C4-2B (cell line): ENCODE measurements around the gene BBX.

Experiments
- ZFX ChIP-seq: fragments of 450-650 bp; IDR thresholded peaks from 2 replicates; pipeline ENCODE4 v1.6.1; 2017
- TF ChIP-seq, protein P1 (sequence below): fragments of 450-650 bp; conservative IDR thresholded peaks from 2 replicates; pipeline ENCODE4 v1.5.1; 2017; ENCODE audit warnings: mild to moderate bottlenecking

DNA sequence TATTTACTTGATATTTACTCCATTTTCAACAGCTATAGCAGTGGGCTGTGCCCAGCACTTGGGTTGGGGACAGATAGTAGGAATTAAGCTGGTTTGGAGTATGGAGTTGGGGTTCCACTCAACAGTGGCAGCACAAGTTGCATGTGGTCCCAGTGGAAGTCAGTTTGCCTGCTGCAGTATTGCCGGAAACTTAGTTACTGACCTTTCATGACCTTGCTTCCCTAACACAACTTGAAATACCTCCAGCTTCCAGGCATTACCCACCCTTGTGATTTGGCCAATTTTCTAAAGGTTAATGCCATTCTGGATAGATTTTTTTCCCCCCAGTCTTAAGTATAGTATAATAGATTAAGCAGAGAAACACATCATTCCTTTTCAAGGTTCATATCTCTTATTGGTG, 68.0 kb downstream of the BBX start:
- TF ChIP-seq, protein P1, sequence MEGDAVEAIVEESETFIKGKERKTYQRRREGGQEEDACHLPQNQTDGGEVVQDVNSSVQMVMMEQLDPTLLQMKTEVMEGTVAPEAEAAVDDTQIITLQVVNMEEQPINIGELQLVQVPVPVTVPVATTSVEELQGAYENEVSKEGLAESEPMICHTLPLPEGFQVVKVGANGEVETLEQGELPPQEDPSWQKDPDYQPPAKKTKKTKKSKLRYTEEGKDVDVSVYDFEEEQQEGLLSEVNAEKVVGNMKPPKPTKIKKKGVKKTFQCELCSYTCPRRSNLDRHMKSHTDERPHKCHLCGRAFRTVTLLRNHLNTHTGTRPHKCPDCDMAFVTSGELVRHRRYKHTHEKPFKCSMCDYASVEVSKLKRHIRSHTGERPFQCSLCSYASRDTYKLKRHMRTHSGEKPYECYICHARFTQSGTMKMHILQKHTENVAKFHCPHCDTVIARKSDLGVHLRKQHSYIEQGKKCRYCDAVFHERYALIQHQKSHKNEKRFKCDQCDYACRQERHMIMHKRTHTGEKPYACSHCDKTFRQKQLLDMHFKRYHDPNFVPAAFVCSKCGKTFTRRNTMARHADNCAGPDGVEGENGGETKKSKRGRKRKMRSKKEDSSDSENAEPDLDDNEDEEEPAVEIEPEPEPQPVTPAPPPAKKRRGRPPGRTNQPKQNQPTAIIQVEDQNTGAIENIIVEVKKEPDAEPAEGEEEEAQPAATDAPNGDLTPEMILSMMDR = no peak
- no peak for TF ChIP-seq ZFX
